WTC11 (cell line): ENCODE results near the gene PTPN3. TPM values are rescaled to one million over a fixed set of nuclear protein-coding genes. Genes with fewer than 3 reads are reported as not detected.

Source experiments
- ATAC-seq: fragments of 200-7000 bp; cut with Tn5 transposase; 2 replicates; pipeline ENCODE4 v1.10.0; 2021; ENCODE audit warnings: mild to moderate bottlenecking, moderate library complexity
- CTCF ChIA-PET: fragments of 300-600 bp; sonication (Branson Sonifier 250); formaldehyde crosslinking; loops from one replicate; lab custom pipeline; 2021; ENCODE audit warnings: antibody characterized with exemption; lab: Charles Lee
- POLR2A ChIA-PET: fragments of 350-600 bp; sonication (Branson Sonifier 250); formaldehyde crosslinking; loops from one replicate; lab custom pipeline; 2021; ENCODE audit warnings: antibody characterized with exemption; lab: Charles Lee
- DNase-seq: peaks from one replicate; pipeline ENCODE4 v3.0.0; 2021; ENCODE audit warnings: low spot score
- H3K27ac Mint-ChIP-seq: 2 replicates; pipeline ENCODE4 v1.8.0; 2021; ENCODE audit warnings: mixed read lengths
- H3K27me3 Mint-ChIP-seq: 2 replicates; pipeline ENCODE4 v1.8.0; 2021; ENCODE audit warnings: low read depth, mild to moderate bottlenecking, moderate library complexity, mixed read lengths
- H3K36me3 Mint-ChIP-seq: 2 replicates; pipeline ENCODE4 v1.8.0; 2021; ENCODE audit warnings: mixed read lengths
- H3K4me1 Mint-ChIP-seq: 2 replicates; pipeline ENCODE4 v1.8.0; 2022; ENCODE audit warnings: mixed read lengths
- H3K4me3 Mint-ChIP-seq: 2 replicates; pipeline ENCODE4 v1.8.0; 2021; ENCODE audit warnings: mild to moderate bottlenecking, moderate library complexity, mixed read lengths
- H3K9me3 Mint-ChIP-seq: 2 replicates; pipeline ENCODE4 v1.8.0; 2021; ENCODE audit warnings: mixed read lengths
- CREM ChIP-seq: sonication (generic); formaldehyde crosslinking; IDR thresholded peaks from 2 replicates; pipeline ENCODE4 v1.8.1; 2022; ENCODE audit warnings: mild to moderate bottlenecking, missing genetic modification reagents, moderate library complexity
- GABPB1 ChIP-seq: sonication (generic); formaldehyde crosslinking; IDR thresholded peaks from 2 replicates; pipeline ENCODE4 v1.8.1; 2023; ENCODE audit warnings: mild to moderate bottlenecking, missing genetic modification reagents
- GRHL2 ChIP-seq: fragments of 250-450 bp; sonication (Bioruptor Pico); IDR thresholded peaks from 2 replicates; pipeline ENCODE4 v1.8.0; 2022; ENCODE audit warnings: mild to moderate bottlenecking, moderate library complexity; ENCODE audit not compliant: insufficient replicate concordance, severe bottlenecking
- HMGXB4 ChIP-seq: sonication (generic); formaldehyde crosslinking; IDR thresholded peaks from 2 replicates; pipeline ENCODE4 v1.8.1; 2023; ENCODE audit warnings: mild to moderate bottlenecking, moderate library complexity, missing genetic modification reagents
- JUN ChIP-seq: sonication (generic); formaldehyde crosslinking; IDR thresholded peaks from 2 replicates; pipeline ENCODE4 v1.8.0; 2023; ENCODE audit warnings: mild to moderate bottlenecking, missing genetic modification reagents
- KAT7 ChIP-seq: sonication (generic); formaldehyde crosslinking; IDR thresholded peaks from 2 replicates; pipeline ENCODE4 v1.8.1; 2023; ENCODE audit warnings: missing genetic modification reagents, mild to moderate bottlenecking, borderline replicate concordance
- MLX ChIP-seq: sonication (generic); formaldehyde crosslinking; IDR thresholded peaks from 2 replicates; pipeline ENCODE4 v1.8.1; 2023; ENCODE audit warnings: mild to moderate bottlenecking, missing genetic modification reagents, moderate library complexity
- NR2C2 ChIP-seq: sonication (generic); formaldehyde crosslinking; IDR thresholded peaks from 2 replicates; pipeline ENCODE4 v1.8.0; 2022; ENCODE audit warnings: mild to moderate bottlenecking, missing genetic modification reagents
- TP53 ChIP-seq: sonication (generic); formaldehyde crosslinking; IDR thresholded peaks from 2 replicates; pipeline ENCODE4 v1.8.1; 2023; ENCODE audit warnings: mild to moderate bottlenecking, missing genetic modification reagents
- ZBTB43 ChIP-seq: sonication (generic); formaldehyde crosslinking; IDR thresholded peaks from 2 replicates; pipeline ENCODE4 v1.8.1; 2023; ENCODE audit warnings: mild to moderate bottlenecking, missing genetic modification reagents
- ZNF671 ChIP-seq: fragments of 250-450 bp; sonication (Bioruptor Pico); IDR thresholded peaks from 2 replicates; pipeline ENCODE4 v1.8.0; 2021; ENCODE audit warnings: mild to moderate bottlenecking
- ZSCAN18 ChIP-seq: fragments of 250-450 bp; sonication (Bioruptor Pico); IDR thresholded peaks from 2 replicates; pipeline ENCODE4 v2.1.2; 2022; ENCODE audit warnings: mild to moderate bottlenecking, moderate library complexity
- total RNA-seq: library from RNA; stranded (reverse); gene quantifications from 3 replicates; pipeline ENCODE4 v1.2.3, GENCODE V29; 2021

The PTPN3 gene
- total RNA-seq, 1 experiment from 2014 or later: 1.7 TPM

- peak; percentile 82 for TF ChIP-seq GABPB1 (CRISPR knock-in tag)
- no peak for TF ChIP-seq MLX (CRISPR knock-in tag)
- Mint-ChIP-seq H3K27ac (no peak overlapping the region), H3K4me1 (peaks cover 12% of the 10 kb centered on the region), H3K9me3 (no peaks in the 10 kb centered on the region), H3K4me3 (no peak overlapping the region), H3K36me3 (no peaks in the 10 kb centered on the region), H3K27me3 (no peaks in the 10 kb centered on the region)
- ATAC-seq (no peak), DNase-seq (no peak)
- ChIA-PET CTCF (interaction anchor here (1.3 kb wide), 1 partner anchor 9 kb away, joined by 11 read pairs; no protein-coding TSS in a partner anchor), POLR2A (no interaction called here)
Measured at GRCh38 chr9:109478665-109479380, 19.3 kb downstream of the PTPN3 start.

- Mint-ChIP-seq H3K27ac (no peak overlapping the region), H3K4me1 (peaks cover 12% of the 10 kb centered on the region), H3K27me3 (no peaks in the 10 kb centered on the region), H3K36me3 (no peaks in the 10 kb centered on the region), H3K9me3 (no peaks in the 10 kb centered on the region), H3K4me3 (no peak overlapping the region)
- ATAC-seq (no peak), DNase-seq (no peak)
- no peak for TF ChIP-seq ZSCAN18
- TF ChIP-seq JUN (CRISPR knock-in tag): no peak
- TF ChIP-seq TP53 (CRISPR knock-in tag): no peak
- TF ChIP-seq GRHL2 (CRISPR knock-in tag): no peak
- no peak for TF ChIP-seq CREM
- no peak for TF ChIP-seq KAT7 (CRISPR knock-in tag)
- CTCF ChIA-PET: no interaction called here
- POLR2A ChIA-PET: no interaction called here
Measured at GRCh38 chr9:109478051-109478563, 20.0 kb downstream of the PTPN3 start.

- no peaks in the 10 kb centered on the region for H3K27me3 Mint-ChIP-seq
Measured at GRCh38 chr9:109477258-109478050, 20.7 kb downstream of the PTPN3 start.

More at GRCh38 chr9:109477258-109478050, 20.7 kb downstream of the PTPN3 start:
- POLR2A ChIA-PET: no interaction called here
- Mint-ChIP-seq H3K4me1 (peaks cover 12% of the 10 kb centered on the region), H3K27ac (no peak overlapping the region), H3K4me3 (no peak overlapping the region), H3K36me3 (no peaks in the 10 kb centered on the region), H3K9me3 (no peaks in the 10 kb centered on the region)
- DNase-seq (no peak), ATAC-seq (no peak)
- TF ChIP-seq ZNF671 (CRISPR knock-in tag) (no peak), ZBTB43 (CRISPR knock-in tag) (no peak), HMGXB4 (CRISPR knock-in tag) (no peak), GABPB1 (CRISPR knock-in tag) (peak; percentile 55; the same call in 1 of the 2 replicates), NR2C2 (CRISPR knock-in tag) (no peak)
- CTCF ChIA-PET: interaction anchor here (0.5 kb wide), 1 partner anchor 29 kb away, joined by 3 read pairs; no protein-coding TSS in a partner anchor
